IMR-90 (cell line): ENCODE measurements around the gene BCAS3. TPM values are rescaled to one million over a fixed set of nuclear protein-coding genes. Genes with fewer than 3 reads are reported as not detected.

ENCODE experiments used
- ATAC-seq: fragments of 200-7000 bp; cut with Tn5 transposase; 2 replicates; pipeline ENCODE4 v1.9.1; 2020; ENCODE audit warnings: low read depth, mild to moderate bottlenecking, moderate library complexity
- BruUV-seq: library from RNA; stranded (reverse); fragments of 400-500 nt; replicated peaks from 2 replicates; lab custom pipeline; 2021; lab: Mats Ljungman, UMichigan
- CTCF ChIA-PET: fragments of 300-600 bp; formaldehyde crosslinking; extraction: SDS; loops from one replicate; lab custom pipeline; 2021; ENCODE audit warnings: antibody characterized with exemption; lab: Yijun Ruan, JAX
- POLR2A ChIA-PET: fragments of 300-600 bp; sonication (Branson Sonifier 250); formaldehyde crosslinking; loops from one replicate; lab custom pipeline; 2022; ENCODE audit warnings: antibody characterized with exemption; ENCODE audit not compliant: unreplicated experiment; lab: Charles Lee
- DNase-seq: peaks from one replicate; pipeline ENCODE4 v3.0.0; 2013
- H2AFZ ChIP-seq: replicated peaks from 2 replicates; pipeline ENCODE3; 2013; ENCODE audit warnings: low read length, mild to moderate bottlenecking; ENCODE audit not compliant: poor library complexity
- H2AK5ac ChIP-seq: 2 replicates; pipeline ENCODE4 v1.6.1; 2013; ENCODE audit warnings: low read depth, low read length, inconsistent platforms
- H2AK9ac ChIP-seq: replicated peaks from 2 replicates; pipeline ENCODE3; 2013; ENCODE audit warnings: mild to moderate bottlenecking, low read depth, low read length, moderate library complexity; ENCODE audit not compliant: poor library complexity
- H2BK120ac ChIP-seq: 2 replicates; pipeline ENCODE4 v1.6.1; 2013; ENCODE audit warnings: low read depth, low read length, inconsistent platforms
- H2BK15ac ChIP-seq: 3 replicates; pipeline ENCODE4 v1.6.1; 2013; ENCODE audit warnings: low read depth, low read length, inconsistent platforms
- H2BK20ac ChIP-seq: 2 replicates; pipeline ENCODE4 v1.6.1; 2013; ENCODE audit warnings: low read depth, mild to moderate bottlenecking, inconsistent platforms, low read length, moderate library complexity
- H2BK5ac ChIP-seq: 2 replicates; pipeline ENCODE4 v1.6.1; 2013; ENCODE audit warnings: mild to moderate bottlenecking, low read depth, low read length, inconsistent platforms; ENCODE audit not compliant: poor library complexity, severe bottlenecking
- H3K14ac ChIP-seq: replicated peaks from 2 replicates; pipeline ENCODE4 v1.6.1; 2013; ENCODE audit warnings: low read depth, low read length, inconsistent platforms
- H3K18ac ChIP-seq: 2 replicates; pipeline ENCODE4 v1.6.1; 2013; ENCODE audit warnings: low read depth, low read length, control low read depth
- H3K23ac ChIP-seq: 2 replicates; pipeline ENCODE4 v1.6.1; 2013; ENCODE audit warnings: low read depth, low read length, inconsistent platforms
- H3K27ac ChIP-seq: 2 replicates; pipeline ENCODE4 v1.5.1; 2013; ENCODE audit warnings: mild to moderate bottlenecking, control low read depth, low read length; ENCODE audit not compliant: insufficient read depth
- H3K27me3 ChIP-seq: 2 replicates; pipeline ENCODE4 v1.6.1; 2013; ENCODE audit warnings: low read length; ENCODE audit not compliant: control insufficient read depth, insufficient read depth
- H3K36me3 ChIP-seq: 2 replicates; pipeline ENCODE4 v1.6.1; 2013; ENCODE audit warnings: low read length, mixed read lengths; ENCODE audit not compliant: control insufficient read depth, insufficient read depth
- H3K4ac ChIP-seq: 2 replicates; pipeline ENCODE4 v1.6.1; 2013; ENCODE audit warnings: low read depth, low read length, inconsistent platforms
- H3K4me1 ChIP-seq: 2 replicates; pipeline ENCODE4 v1.6.1; 2013; ENCODE audit warnings: low read length, mixed read lengths; ENCODE audit not compliant: control insufficient read depth, insufficient read depth
- H3K4me2 ChIP-seq: 2 replicates; pipeline ENCODE4 v1.6.1; 2013; ENCODE audit warnings: low read depth, mild to moderate bottlenecking, control low read depth, low read length, moderate library complexity
- H3K4me3 ChIP-seq: 2 replicates; pipeline ENCODE4 v1.5.1; 2013; ENCODE audit warnings: low read depth, mild to moderate bottlenecking, control low read depth, low read length, moderate library complexity; ENCODE audit not compliant: insufficient read depth
- H3K56ac ChIP-seq: 2 replicates; pipeline ENCODE4 v1.6.1; 2013; ENCODE audit warnings: low read length, inconsistent platforms; ENCODE audit not compliant: insufficient read depth; ENCODE audit errors: extremely low read depth
- H3K79me1 ChIP-seq, 2 experiments: 2 replicates each; pipeline ENCODE4 v1.6.1; 2013; ENCODE audit warnings: low read length in 2 of 2, inconsistent platforms in 1 of 2, low read depth in 1 of 2
- H3K9ac ChIP-seq: 2 replicates; pipeline ENCODE4 v1.6.1; 2013; ENCODE audit warnings: low read depth, low read length, control low read depth
- H3K9me1 ChIP-seq: 2 replicates; pipeline ENCODE4 v1.6.1; 2013; ENCODE audit warnings: low read length, inconsistent platforms; ENCODE audit not compliant: insufficient read depth
- H3K9me3 ChIP-seq: 2 replicates; pipeline ENCODE4 v1.6.1; 2013; ENCODE audit warnings: low read length; ENCODE audit not compliant: control insufficient read depth, insufficient read depth
- H4K20me1 ChIP-seq: 2 replicates; pipeline ENCODE4 v1.6.1; 2013; ENCODE audit warnings: low read length, inconsistent platforms; ENCODE audit not compliant: insufficient read depth
- H4K5ac ChIP-seq: 2 replicates; pipeline ENCODE4 v1.6.1; 2013; ENCODE audit warnings: mild to moderate bottlenecking, low read depth, low read length, control low read depth
- H4K8ac ChIP-seq, 2 experiments: 2 replicates each; pipeline ENCODE4 v1.6.1; 2013; ENCODE audit warnings: low read depth in 2 of 2, low read length in 2 of 2, control low read depth in 1 of 2, inconsistent platforms in 1 of 2
- H4K91ac ChIP-seq: 2 replicates; pipeline ENCODE4 v1.6.1; 2013; ENCODE audit warnings: low read depth, low read length, inconsistent platforms; ENCODE audit not compliant: insufficient read depth
- BHLHE40 ChIP-seq: fragments of 150-350 bp; IDR thresholded peaks from 2 replicates; pipeline ENCODE4 v1.6.1; 2016; ENCODE audit warnings: mild to moderate bottlenecking, low read depth, low read length
- CEBPB ChIP-seq: IDR thresholded peaks from 2 replicates; pipeline ENCODE4 v1.6.1; 2012; ENCODE audit warnings: low read depth, low read length, improper control_type of control experiment
- CHD1 ChIP-seq: IDR thresholded peaks from 2 replicates; pipeline ENCODE4 v1.6.1; 2012; ENCODE audit warnings: low read depth, low read length, improper control_type of control experiment
- FOS ChIP-seq: fragments of 150-350 bp; IDR thresholded peaks from 2 replicates; pipeline ENCODE4 v1.6.1; 2016; ENCODE audit warnings: low read depth, low read length
- MAFK ChIP-seq: IDR thresholded peaks from 2 replicates; pipeline ENCODE4 v1.6.1; 2012; ENCODE audit warnings: low read depth, low read length, improper control_type of control experiment
- MAZ ChIP-seq: IDR thresholded peaks from 2 replicates; pipeline ENCODE4 v1.6.1; 2012; ENCODE audit warnings: low read depth, mild to moderate bottlenecking, low read length, improper control_type of control experiment, moderate library complexity, borderline replicate concordance
- MXI1 ChIP-seq: IDR thresholded peaks from 2 replicates; pipeline ENCODE4 v1.6.1; 2012; ENCODE audit warnings: low read depth, mild to moderate bottlenecking, low read length, moderate library complexity, borderline replicate concordance
- NFE2L2 ChIP-seq: fragments of 150-350 bp; IDR thresholded peaks from 2 replicates; pipeline ENCODE4 v1.6.1; 2016; ENCODE audit warnings: low read depth, mild to moderate bottlenecking, low read length
- POLR2A ChIP-seq: IDR thresholded peaks from 2 replicates; pipeline ENCODE4 v1.6.1; 2012; ENCODE audit warnings: mild to moderate bottlenecking, low read depth, low read length
- RAD21 ChIP-seq: IDR thresholded peaks from 2 replicates; pipeline ENCODE4 v1.6.1; 2012; ENCODE audit warnings: low read length, improper control_type of control experiment
- RCOR1 ChIP-seq: IDR thresholded peaks from 2 replicates; pipeline ENCODE4 v1.6.1; 2012; ENCODE audit warnings: mild to moderate bottlenecking, low read length, improper control_type of control experiment; ENCODE audit not compliant: insufficient replicate concordance
- RFX5 ChIP-seq: IDR thresholded peaks from 2 replicates; pipeline ENCODE4 v1.8.0; 2012; ENCODE audit warnings: low read depth, mild to moderate bottlenecking, low read length, moderate library complexity
- SMC3 ChIP-seq: fragments of 150-350 bp; IDR thresholded peaks from 2 replicates; pipeline ENCODE4 v1.6.1; 2016; ENCODE audit warnings: low read depth, mild to moderate bottlenecking, antibody characterized with exemption, low read length, moderate library complexity
- USF2 ChIP-seq: fragments of 150-350 bp; IDR thresholded peaks from 2 replicates; pipeline ENCODE4 v1.6.1; 2017; ENCODE audit warnings: mild to moderate bottlenecking, antibody characterized with exemption, low read length, low read depth
- WGBS, 2 experiments: methylation state at CpG; one replicate each; pipeline versions ENCODE4 v1.1.5 to v1.1.7; 2013; ENCODE audit warnings: missing lambda C conversion rate in 2 of 2; ENCODE audit not compliant: insufficient read length in 1 of 2; ENCODE audit errors: extremely low coverage in 2 of 2; 5-methylcytosine and 5-hydroxymethylcytosine counted together
- dilution Hi-C: fragments of 300-500 bp; cut with HindIII; formaldehyde crosslinking; loops from one replicate; pipeline ENCODE4 v1.14.3; 2018; ENCODE audit warnings: low sequenced_read_pairs; ENCODE audit not compliant: unreplicated experiment
- in situ Hi-C: fragments of 300-500 bp; cut with MboI; formaldehyde crosslinking; loops from 3 replicates; pipeline ENCODE4 v1.14.3; 2019; ENCODE audit warnings: low sequenced_read_pairs, inconsistent platforms, mixed read lengths
- intact Hi-C: fragments of 100-400 bp; cut with micrococcal nuclease; formaldehyde crosslinking; loops from 2 replicates; pipeline ENCODE4 v1.10.0; 2022
- polyA plus RNA-seq, 3 experiments: library from polyadenylated mRNA; depleted of rRNA; stranded (reverse); fragments of >200 nt; gene quantifications; 2 replicates each; pipeline ENCODE4 v1.2.3, GENCODE V29; 2012; ENCODE audit warnings: low replicate concordance in 1 of 3
- total RNA-seq: library from RNA; depleted of rRNA; stranded (reverse); fragments of >200 nt; gene quantifications from 2 replicates; pipeline ENCODE4 v1.2.3, GENCODE V29; 2012
- TF ChIP-seq, protein P1 (sequence below): fragments of 150-350 bp; IDR thresholded peaks from 2 replicates; pipeline ENCODE4 v1.6.1; 2016; ENCODE audit warnings: low read depth, mild to moderate bottlenecking, low read length, moderate library complexity, borderline replicate concordance
- TF ChIP-seq, protein P2 (sequence below): conservative IDR thresholded peaks from 2 replicates; pipeline ENCODE4 v1.5.1; 2012; ENCODE audit warnings: mild to moderate bottlenecking, low read depth, low read length, improper control_type of control experiment

The BCAS3 gene
- total and polyA plus RNA-seq, 2 of the 4 experiments (the other 2 are of a cell fraction), result 6.3 to 27.1 TPM

- Histone ChIP-seq H3K4me1 (peaks cover 2% of the 10 kb centered on the region; the same call in 1 of the 2 replicates), H3K4ac (no peak overlapping the region), H4K5ac (no peak overlapping the region), H4K91ac (no peak overlapping the region), H3K56ac (no peak overlapping the region), H3K9me3 (no peaks in the 10 kb centered on the region), H4K8ac (no peak overlapping the region), H3K18ac (no peak overlapping the region), H2AK5ac (no peak overlapping the region), H4K20me1 (no peaks in the 10 kb centered on the region), H2AFZ (no peak overlapping the region), H3K79me1 (no peaks in the 10 kb centered on the region; a peak in 2 of 4 replicates), H3K36me3 (0 out of 2 replicates have a peak, but pooled peaks cover 2% of the 10 kb centered on the region), H3K4me3 (no peak overlapping the region), H2BK5ac (no peak overlapping the region), H3K27ac (no peak overlapping the region), H3K27me3 (no peaks in the 10 kb centered on the region), H2AK9ac (no peak overlapping the region), H2BK120ac (no peak overlapping the region), H2BK20ac (no peak overlapping the region), H3K4me2 (no peak overlapping the region), H3K9me1 (no peaks in the 10 kb centered on the region), H2BK15ac (no peak overlapping the region; the same call in 2 of the 3 replicates), H3K23ac (no peak overlapping the region), H3K14ac (no peak overlapping the region), H3K9ac (no peak overlapping the region)
- ChIA-PET CTCF (no interaction called here), POLR2A (no interaction called here)
- in situ Hi-C loops (no loop called here), intact Hi-C loops (no loop called here), dilution Hi-C loops (no loop called here)
- no peak for DNase-seq
- BruUV-seq, result no TSS peak
- WGBS, 2 experiments, result 97% methylated on average over 3 of the region's 4 CpGs; no CpG with 5 or more reads in 1 of the 2 experiments
- TF ChIP-seq RFX5 (no peak), POLR2A (no peak), RCOR1 (no peak), CEBPB (no peak), MAZ (no peak), SMC3 (no peak), MXI1 (no peak), BHLHE40 (no peak), FOS (no peak), USF2 (no peak), CHD1 (no peak), NFE2L2 (no peak), RAD21 (no peak), MAFK (no peak)
- TF ChIP-seq, protein P1, sequence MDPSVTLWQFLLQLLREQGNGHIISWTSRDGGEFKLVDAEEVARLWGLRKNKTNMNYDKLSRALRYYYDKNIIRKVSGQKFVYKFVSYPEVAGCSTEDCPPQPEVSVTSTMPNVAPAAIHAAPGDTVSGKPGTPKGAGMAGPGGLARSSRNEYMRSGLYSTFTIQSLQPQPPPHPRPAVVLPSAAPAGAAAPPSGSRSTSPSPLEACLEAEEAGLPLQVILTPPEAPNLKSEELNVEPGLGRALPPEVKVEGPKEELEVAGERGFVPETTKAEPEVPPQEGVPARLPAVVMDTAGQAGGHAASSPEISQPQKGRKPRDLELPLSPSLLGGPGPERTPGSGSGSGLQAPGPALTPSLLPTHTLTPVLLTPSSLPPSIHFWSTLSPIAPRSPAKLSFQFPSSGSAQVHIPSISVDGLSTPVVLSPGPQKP, result no peak
- TF ChIP-seq, protein P2, sequence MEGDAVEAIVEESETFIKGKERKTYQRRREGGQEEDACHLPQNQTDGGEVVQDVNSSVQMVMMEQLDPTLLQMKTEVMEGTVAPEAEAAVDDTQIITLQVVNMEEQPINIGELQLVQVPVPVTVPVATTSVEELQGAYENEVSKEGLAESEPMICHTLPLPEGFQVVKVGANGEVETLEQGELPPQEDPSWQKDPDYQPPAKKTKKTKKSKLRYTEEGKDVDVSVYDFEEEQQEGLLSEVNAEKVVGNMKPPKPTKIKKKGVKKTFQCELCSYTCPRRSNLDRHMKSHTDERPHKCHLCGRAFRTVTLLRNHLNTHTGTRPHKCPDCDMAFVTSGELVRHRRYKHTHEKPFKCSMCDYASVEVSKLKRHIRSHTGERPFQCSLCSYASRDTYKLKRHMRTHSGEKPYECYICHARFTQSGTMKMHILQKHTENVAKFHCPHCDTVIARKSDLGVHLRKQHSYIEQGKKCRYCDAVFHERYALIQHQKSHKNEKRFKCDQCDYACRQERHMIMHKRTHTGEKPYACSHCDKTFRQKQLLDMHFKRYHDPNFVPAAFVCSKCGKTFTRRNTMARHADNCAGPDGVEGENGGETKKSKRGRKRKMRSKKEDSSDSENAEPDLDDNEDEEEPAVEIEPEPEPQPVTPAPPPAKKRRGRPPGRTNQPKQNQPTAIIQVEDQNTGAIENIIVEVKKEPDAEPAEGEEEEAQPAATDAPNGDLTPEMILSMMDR, result no peak
- ATAC-seq, result no peak
Observed at GRCh38 chr17:60899115-60899514, 221.5 kb downstream of the BCAS3 start.
